Mammary microvascular endothelial cell (primary cell): ENCODE results near the gene SLC2A8. TPM values are rescaled to one million over a fixed set of nuclear protein-coding genes. Genes with fewer than 3 reads are reported as not detected.

Experiments
- total RNA-seq: library from RNA; depleted of rRNA; stranded (reverse); fragments of >200 nt; gene quantifications from 2 replicates; pipeline ENCODE4 v1.2.3, GENCODE V29; 2015

Gene SLC2A8
- 14.3 and 14.4 TPM in 2 replicates for total RNA-seq

GRCh38 chr9:127396808-127397645, at the start of gene SLC2A8:
Gene SLC2A8, plus strand, starts transcription at chr9:127397169. Its CDS starts 62 bp downstream, at chr9:127397231.

GRCh38 chr9:127423934-127424675, 27.1 kb downstream of the SLC2A8 start, which contains the start of gene ZNF79:
Gene ZNF79, plus strand, starts transcription at chr9:127424382. Its CDS starts 406 bp downstream, at chr9:127424788.

GRCh38 chr9:127450830-127451607, 54.0 kb downstream of the SLC2A8 start, which contains the start of the genes LRSAM1 and RPL12:
Gene LRSAM1, plus strand, starts transcription at chr9:127451510. Its CDS starts 3,018 bp downstream, at chr9:127454528.
Gene RPL12, minus strand, starts transcription at chr9:127451406. Its CDS starts 89 bp downstream, at chr9:127451317.

Other genes starting within 250 kb of the SLC2A8 start
- 0.79 and 1.1 TPM in 2 replicates for gene GARNL3, start 132.4 kb upstream of the SLC2A8 start, total RNA-seq
- 8.4 and 9.0 TPM in 2 replicates for gene ZNF79, start 27.2 kb downstream of the SLC2A8 start, total RNA-seq
- gene RPL12, start 54.2 kb downstream of the SLC2A8 start, total RNA-seq, result 2,345 and 2,382 TPM in 2 replicates
- 18.9 and 19.0 TPM in 2 replicates for gene LRSAM1, start 54.3 kb downstream of the SLC2A8 start, total RNA-seq
- gene STXBP1, start 215.1 kb downstream of the SLC2A8 start, total RNA-seq, result 48.8 and 49.9 TPM in 2 replicates